H1 (cell line): ENCODE results near the gene FKBP6.

Source experiments
- ATF2 ChIP-seq: IDR thresholded peaks from 2 replicates; pipeline ENCODE4 v1.6.1; 2012; ENCODE audit warnings: low read length, inconsistent platforms
- ATF3 ChIP-seq: IDR thresholded peaks from 2 replicates; pipeline ENCODE4 v1.6.1; 2011; ENCODE audit warnings: low read depth, mild to moderate bottlenecking, low read length; ENCODE audit not compliant: insufficient read depth
- CREB1 ChIP-seq: IDR thresholded peaks from 2 replicates; pipeline ENCODE4 v1.6.1; 2012; ENCODE audit warnings: inconsistent platforms
- CTCF ChIP-seq, 3 experiments: IDR thresholded peaks; 1 replicate in 2 of 3; 2 replicates in 1 of 3; pipeline versions ENCODE4 v1.5.1 to v1.6.1; 2011; ENCODE audit warnings: low read length in 3 of 3, mild to moderate bottlenecking in 3 of 3, inconsistent platforms in 2 of 3, low read depth in 1 of 3, moderate library complexity in 1 of 3; ENCODE audit not compliant: insufficient read depth in 1 of 3; ENCODE audit errors: control extremely low read depth in 1 of 3
- EZH2 ChIP-seq: fragments of 200-600 bp; sonication (generic); IDR thresholded peaks from 2 replicates; pipeline ENCODE4 v1.7.1; 2012; ENCODE audit warnings: low read depth, mild to moderate bottlenecking, moderate library complexity, low read length, inconsistent platforms; ENCODE audit not compliant: severe bottlenecking
- HDAC2 ChIP-seq, 2 experiments: fragments of 300-600 bp in 1 of 2; sonication (generic) in 1 of 2; IDR thresholded peaks; 2 replicates each; pipeline ENCODE4 v1.6.1; 2011 to 2012; ENCODE audit warnings: low read depth in 2 of 2, low read length in 2 of 2, mild to moderate bottlenecking in 2 of 2, moderate library complexity in 2 of 2, borderline replicate concordance in 1 of 2, inconsistent platforms in 1 of 2
- JUN ChIP-seq: IDR thresholded peaks from 2 replicates; pipeline ENCODE4 v1.6.1; 2011; ENCODE audit warnings: low read depth, mild to moderate bottlenecking, improper control_type of control experiment, low read length
- POLR2A ChIP-seq, 2 experiments: IDR thresholded peaks; 1 replicate in 1 of 2; 2 replicates in 1 of 2; pipeline ENCODE4 v1.6.1; 2011; ENCODE audit warnings: low read depth in 2 of 2, low read length in 2 of 2, mild to moderate bottlenecking in 2 of 2; ENCODE audit errors: control extremely low read depth in 1 of 2
- POLR2AphosphoS5 ChIP-seq: IDR thresholded peaks from 2 replicates; pipeline ENCODE4 v1.6.1; 2011; ENCODE audit warnings: low read depth, low read length
- RFX5 ChIP-seq: IDR thresholded peaks from 2 replicates; pipeline ENCODE4 v1.6.1; 2011; ENCODE audit warnings: low read depth, low read length, improper control_type of control experiment, borderline replicate concordance
- SP2 ChIP-seq: IDR thresholded peaks from 2 replicates; pipeline ENCODE4 v1.6.1; 2012; ENCODE audit warnings: mild to moderate bottlenecking, low read length, inconsistent platforms
- TAF1 ChIP-seq: IDR thresholded peaks from 2 replicates; pipeline ENCODE4 v1.6.1; 2011; ENCODE audit warnings: mild to moderate bottlenecking, low read depth, low read length
- USF2 ChIP-seq: IDR thresholded peaks from 2 replicates; pipeline ENCODE4 v1.6.1; 2011; ENCODE audit warnings: low read length, improper control_type of control experiment
- YY1 ChIP-seq: IDR thresholded peaks from 2 replicates; pipeline ENCODE4 v1.6.1; 2011; ENCODE audit warnings: low read depth, mild to moderate bottlenecking, low read length

- TF ChIP-seq ATF2 (no peak), ATF3 (no peak), EZH2 (no peak), RFX5 (no peak), POLR2AphosphoS5 (no peak), POLR2A (IDR thresholded peaks at IDR 0.05; ENCODE audit: control extremely low read depth in 1 of 2, low read depth in 2 of 2, low read length in 2 of 2) (no peak), CREB1 (no peak), CTCF (IDR thresholded peaks at IDR 0.05; ENCODE audit: control extremely low read depth in 1 of 3, insufficient read depth in 1 of 3, low read depth in 1 of 3, low read length in 3 of 3) (no peak), JUN (no peak), SP2 (no peak), TAF1 (no peak), USF2 (no peak), YY1 (no peak), HDAC2 (IDR thresholded peaks at IDR 0.05; ENCODE audit: borderline replicate concordance in 1 of 2, low read depth in 2 of 2, low read length in 2 of 2) (no peak)
Measured at GRCh38 chr7:73330772-73331171, 2.8 kb downstream of the FKBP6 start.
